ENCODE measurements around the gene APELA. TPM values are rescaled to one million over a fixed set of nuclear protein-coding genes. Genes with fewer than 3 reads are reported as not detected.

The APELA gene
- total and polyA plus RNA-seq, 2 experiments from 2014 or later = not detected

DNA sequence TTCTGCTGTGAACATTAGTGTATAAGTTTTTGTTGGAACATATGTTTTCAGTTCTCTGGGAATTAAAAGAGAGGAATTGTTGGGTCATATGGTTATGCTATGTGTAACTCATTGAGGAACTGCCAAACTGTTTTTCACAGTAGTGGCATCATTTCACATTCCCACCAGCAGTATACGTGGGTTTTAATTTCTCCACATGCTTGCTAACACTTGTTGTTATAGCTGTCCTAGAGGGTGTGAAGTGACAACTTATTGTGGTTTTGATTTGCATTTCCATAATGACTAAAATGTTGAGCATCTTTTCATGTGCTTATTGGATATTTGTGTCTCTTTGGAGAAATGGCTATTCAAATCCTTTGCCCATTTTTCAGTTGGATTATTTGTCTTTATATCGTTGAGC lies 13.7 kb downstream of the APELA start:
- in situ Hi-C loops (cut with MboI) = no loop called here
- Histone ChIP-seq H3K27me3 (replicated peaks; ENCODE audit: insufficient read depth) (no peaks in the 10 kb centered on the region; the same call in 1 of the 2 replicates), H3F3A (ENCODE audit: insufficient read depth) (no peaks in the 10 kb centered on the region), H2AFZ (no peak overlapping the region), H3K4me3 (no peak overlapping the region), H3K9me3 (ENCODE audit: low read depth) (no peaks in the 10 kb centered on the region), H3K36me3 (ENCODE audit: low read depth) (no peaks in the 10 kb centered on the region), H3K9ac (no peak overlapping the region), H3K27ac (no peak overlapping the region), H3K9me2 (ENCODE audit: insufficient read depth) (no peaks in the 10 kb centered on the region), H3K79me2 (ENCODE audit: insufficient read depth) (no peaks in the 10 kb centered on the region), H3K4me1 (ENCODE audit: insufficient read depth) (no peaks in the 10 kb centered on the region), H4K20me1 (ENCODE audit: insufficient read depth) (no peaks in the 10 kb centered on the region), H3K4me2 (ENCODE audit: unreplicated experiment) (no peak overlapping the region)
- WGBS, 2 experiments (ENCODE audit: low coverage in 1 of 2, low lambda C conversion rate in 2 of 2, missing lambda C conversion rate in 2 of 2) = 4 to 9% methylated on average over 2 of the region's 2 CpGs
- TF ChIP-seq EZH2 (IDR thresholded peaks at IDR 0.05; ENCODE audit: insufficient read depth, poor library complexity, severe bottlenecking) (no peak), EZH2phosphoT487 (IDR thresholded peaks at IDR 0.05; ENCODE audit: insufficient read depth, low read depth) (no peak)
- DNase-seq = no peak

GRCh38 chr4:164892018-164892417 lies 15.0 kb downstream of the APELA start:
- Histone ChIP-seq H3F3A (ENCODE audit: insufficient read depth) (no peaks in the 10 kb centered on the region), H3K79me2 (ENCODE audit: insufficient read depth) (no peaks in the 10 kb centered on the region), H2AFZ (no peak overlapping the region), H3K9me3 (ENCODE audit: low read depth) (no peaks in the 10 kb centered on the region), H3K27me3 (replicated peaks; ENCODE audit: insufficient read depth) (no peaks in the 10 kb centered on the region; the same call in 1 of the 2 replicates), H3K4me2 (ENCODE audit: unreplicated experiment) (no peak overlapping the region), H4K20me1 (ENCODE audit: insufficient read depth) (no peaks in the 10 kb centered on the region), H3K4me3 (no peak overlapping the region), H3K9me2 (ENCODE audit: insufficient read depth) (no peaks in the 10 kb centered on the region), H3K4me1 (ENCODE audit: insufficient read depth) (no peaks in the 10 kb centered on the region), H3K36me3 (ENCODE audit: low read depth) (no peaks in the 10 kb centered on the region), H3K9ac (no peak overlapping the region), H3K27ac (no peak overlapping the region)
- no peak for DNase-seq
- in situ Hi-C loops (cut with MboI) = no loop called here
- WGBS, 2 experiments (ENCODE audit: low coverage in 1 of 2, low lambda C conversion rate in 2 of 2, missing lambda C conversion rate in 2 of 2) = 46 to 51% methylated on average over 3 of the region's 3 CpGs
- TF ChIP-seq EZH2phosphoT487 (IDR thresholded peaks at IDR 0.05; ENCODE audit: insufficient read depth, low read depth) = no peak
- TF ChIP-seq EZH2 (IDR thresholded peaks at IDR 0.05; ENCODE audit: insufficient read depth, poor library complexity, severe bottlenecking) = no peak

- Histone ChIP-seq H3K4me2 (ENCODE audit: unreplicated experiment) (no peak overlapping the region), H3K27ac (no peak overlapping the region), H3K9me2 (ENCODE audit: insufficient read depth) (no peaks in the 10 kb centered on the region), H3K36me3 (ENCODE audit: low read depth) (no peaks in the 10 kb centered on the region), H3K9ac (no peak overlapping the region), H3K4me3 (no peak overlapping the region), H3K27me3 (replicated peaks; ENCODE audit: insufficient read depth) (no peaks in the 10 kb centered on the region; the same call in 1 of the 2 replicates), H3K79me2 (ENCODE audit: insufficient read depth) (no peaks in the 10 kb centered on the region), H3K4me1 (ENCODE audit: insufficient read depth) (no peaks in the 10 kb centered on the region), H3K9me3 (ENCODE audit: low read depth) (no peaks in the 10 kb centered on the region), H3F3A (ENCODE audit: insufficient read depth) (no peaks in the 10 kb centered on the region), H4K20me1 (ENCODE audit: insufficient read depth) (no peaks in the 10 kb centered on the region), H2AFZ (no peak overlapping the region)
- 58 to 64% methylated on average over 3 of the region's 3 CpGs for WGBS, 2 experiments (ENCODE audit: low coverage in 1 of 2, low lambda C conversion rate in 2 of 2, missing lambda C conversion rate in 2 of 2)
- no peak for DNase-seq
- in situ Hi-C loops (cut with MboI) = no loop called here
- TF ChIP-seq EZH2 (IDR thresholded peaks at IDR 0.05; ENCODE audit: insufficient read depth, poor library complexity, severe bottlenecking) (no peak), EZH2phosphoT487 (IDR thresholded peaks at IDR 0.05; ENCODE audit: insufficient read depth, low read depth) (no peak)
Observed at GRCh38 chr4:164894702-164895101, 17.7 kb downstream of the APELA start.

- no peak overlapping the region for H3K9ac ChIP-seq
- no peak overlapping the region for H3K4me2 ChIP-seq (ENCODE audit: unreplicated experiment)
- H3F3A ChIP-seq (ENCODE audit: insufficient read depth) = no peaks in the 10 kb centered on the region
- H3K27ac ChIP-seq = no peak overlapping the region
- no peak overlapping the region for H3K4me3 ChIP-seq
- no peaks in the 10 kb centered on the region for H4K20me1 ChIP-seq (ENCODE audit: insufficient read depth)
- no peak overlapping the region for H2AFZ ChIP-seq
- no peak for DNase-seq
- H3K36me3 ChIP-seq (ENCODE audit: low read depth) = no peaks in the 10 kb centered on the region
- no peaks in the 10 kb centered on the region for H3K9me2 ChIP-seq (ENCODE audit: insufficient read depth)
- no peaks in the 10 kb centered on the region for H3K27me3 ChIP-seq (replicated peaks; ENCODE audit: insufficient read depth)
- in situ Hi-C loops (cut with MboI) = no loop called here
- no peaks in the 10 kb centered on the region for H3K79me2 ChIP-seq (ENCODE audit: insufficient read depth)
- no peaks in the 10 kb centered on the region for H3K9me3 ChIP-seq (ENCODE audit: low read depth)
- TF ChIP-seq EZH2phosphoT487 (IDR thresholded peaks at IDR 0.05; ENCODE audit: insufficient read depth, low read depth) = no peak
- TF ChIP-seq EZH2 (IDR thresholded peaks at IDR 0.05; ENCODE audit: insufficient read depth, poor library complexity, severe bottlenecking) = no peak
- 50 to 59% methylated on average over 5 of the region's 5 CpGs for WGBS, 2 experiments (ENCODE audit: low coverage in 1 of 2, low lambda C conversion rate in 2 of 2, missing lambda C conversion rate in 2 of 2)
- H3K4me1 ChIP-seq (ENCODE audit: insufficient read depth) = no peaks in the 10 kb centered on the region
Observed at GRCh38 chr4:164902608-164903007, 25.6 kb downstream of the APELA start.

- Histone ChIP-seq H4K20me1 (ENCODE audit: insufficient read depth) (no peaks in the 10 kb centered on the region), H2AFZ (no peak overlapping the region), H3K9me3 (ENCODE audit: low read depth) (no peaks in the 10 kb centered on the region), H3K79me2 (ENCODE audit: insufficient read depth) (no peaks in the 10 kb centered on the region), H3F3A (ENCODE audit: insufficient read depth) (no peaks in the 10 kb centered on the region), H3K9ac (no peak overlapping the region), H3K27ac (no peak overlapping the region), H3K27me3 (replicated peaks; ENCODE audit: insufficient read depth) (no peaks in the 10 kb centered on the region), H3K4me2 (ENCODE audit: unreplicated experiment) (no peak overlapping the region), H3K4me3 (no peak overlapping the region), H3K9me2 (ENCODE audit: insufficient read depth) (no peaks in the 10 kb centered on the region), H3K36me3 (ENCODE audit: low read depth) (no peaks in the 10 kb centered on the region), H3K4me1 (ENCODE audit: insufficient read depth) (no peaks in the 10 kb centered on the region)
- no peak for DNase-seq
- no peak for TF ChIP-seq EZH2phosphoT487 (IDR thresholded peaks at IDR 0.05; ENCODE audit: insufficient read depth, low read depth)
- TF ChIP-seq EZH2 (IDR thresholded peaks at IDR 0.05; ENCODE audit: insufficient read depth, poor library complexity, severe bottlenecking) = no peak
- in situ Hi-C loops (cut with MboI) = no loop called here
- WGBS, 2 experiments (ENCODE audit: low coverage in 1 of 2, low lambda C conversion rate in 2 of 2, missing lambda C conversion rate in 2 of 2) = 32% methylated on average over 5 of the region's 5 CpGs
Observed at GRCh38 chr4:164904336-164904735, 27.4 kb downstream of the APELA start.

Data from GM23248 (cell line).